HEK293 (cell line): ENCODE data around the gene HGD.

ENCODE experiments used
- CTCF ChIP-seq: fragments of 450-650 bp; formaldehyde crosslinking; IDR thresholded peaks from 2 replicates; pipeline ENCODE4 v1.5.1; 2016; ENCODE audit warnings: missing biosample characterization, missing genetic modification characterization
- PRDM2 ChIP-seq: fragments of 450-650 bp; formaldehyde crosslinking; IDR thresholded peaks from 2 replicates; pipeline ENCODE4 v1.5.1; 2016; ENCODE audit warnings: missing biosample characterization, missing genetic modification characterization, borderline replicate concordance
- REST ChIP-seq: fragments of 450-650 bp; formaldehyde crosslinking; IDR thresholded peaks from 2 replicates; pipeline ENCODE4 v1.5.1; 2016; ENCODE audit warnings: missing biosample characterization, missing genetic modification characterization
- ZNF10 ChIP-seq: fragments of 450-650 bp; formaldehyde crosslinking; IDR thresholded peaks from 2 replicates; pipeline ENCODE4 v1.5.1; 2017; ENCODE audit warnings: missing biosample characterization, missing genetic modification characterization
- ZNF157 ChIP-seq: fragments of 450-650 bp; formaldehyde crosslinking; IDR thresholded peaks from 2 replicates; pipeline ENCODE4 v1.5.1; 2016; ENCODE audit warnings: missing biosample characterization, missing genetic modification characterization
- ZNF274 ChIP-seq, 2 experiments: fragments of 200-500 bp in 1 of 2; fragments of 450-650 bp in 1 of 2; sonication (Bioruptor generic) in 1 of 2; formaldehyde crosslinking in 1 of 2; IDR thresholded peaks; 2 replicates each; pipeline versions ENCODE4 v1.5.1 to v1.6.1; 2014 to 2016; ENCODE audit warnings: borderline replicate concordance in 1 of 2, inconsistent platforms in 1 of 2, low read length in 1 of 2, missing biosample characterization in 1 of 2, missing genetic modification characterization in 1 of 2
- ZSCAN18 ChIP-seq: fragments of 450-650 bp; formaldehyde crosslinking; IDR thresholded peaks from 2 replicates; pipeline ENCODE4 v1.5.1; 2016; ENCODE audit warnings: missing biosample characterization, missing genetic modification characterization

- no peak for TF ChIP-seq PRDM2
- no peak for TF ChIP-seq ZSCAN18
- TF ChIP-seq CTCF (tag by site-specific recombination), result no peak
- no peak for TF ChIP-seq REST (tag by site-specific recombination)
- no peak for TF ChIP-seq ZNF157 (tag by site-specific recombination)
- no peak for TF ChIP-seq ZNF274 (IDR thresholded peaks at IDR 0.05; ENCODE audit: low read length)
- TF ChIP-seq ZNF274 (tag by site-specific recombination; IDR thresholded peaks at IDR 0.05; ENCODE audit: borderline replicate concordance), result no peak
- TF ChIP-seq ZNF10 (tag by site-specific recombination), result no peak
Measured at GRCh38 chr3:120708408-120708807, 26.4 kb upstream of the HGD start.
